GM13976 (cell line): ENCODE results near the gene TPRG1.

Experiments used
- DNase-seq: peaks from one replicate; pipeline ENCODE4 v3.0.0; 2012; ENCODE audit warnings: low spot score
- in situ Hi-C: fragments of 300-500 bp; cut with MboI; formaldehyde crosslinking; loops from one replicate; pipeline ENCODE4 v1.12.0; 2022; ENCODE audit warnings: low sequenced_read_pairs, mixed read lengths, inconsistent platforms; ENCODE audit not compliant: unreplicated experiment
- TF ChIP-seq, protein P1 (sequence below): IDR thresholded peaks from 2 replicates; pipeline ENCODE4 v1.5.1; 2012; ENCODE audit warnings: borderline replicate concordance, mild to moderate bottlenecking; ENCODE audit not compliant: insufficient read depth; ENCODE audit errors: extremely low read depth, missing control alignments, control extremely low read depth

TPRG1 gene

DNA sequence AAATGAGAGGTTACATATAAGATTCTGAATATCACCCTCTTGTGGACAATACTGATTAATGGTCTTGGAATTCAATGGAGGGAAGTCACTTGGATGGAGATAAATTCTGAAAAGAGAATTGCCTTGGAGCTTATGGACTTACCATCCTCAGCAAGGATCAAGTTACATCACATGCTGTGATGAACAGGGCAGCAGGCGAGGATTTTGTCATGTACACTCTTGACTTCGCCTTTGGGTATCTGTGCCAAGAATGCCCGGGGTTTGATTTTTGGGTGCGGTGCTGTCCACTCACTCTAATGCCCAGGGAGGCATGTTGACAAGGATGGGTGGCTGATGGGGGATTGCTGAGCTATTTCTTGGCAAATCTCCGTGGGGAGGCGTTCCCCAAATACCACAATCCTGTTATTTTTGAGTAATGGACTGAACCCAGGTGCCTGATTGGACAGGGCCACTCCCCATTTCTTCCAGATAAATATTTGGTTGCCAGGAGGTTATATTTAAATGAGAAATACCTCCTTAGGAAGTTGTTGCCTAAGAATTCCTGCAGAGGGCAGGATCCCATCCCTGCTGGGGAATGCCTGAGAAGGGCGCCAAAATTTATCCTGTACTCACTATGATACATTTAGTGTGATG is 96.3 kb downstream of the TPRG1 start:
- TF ChIP-seq, protein P1, sequence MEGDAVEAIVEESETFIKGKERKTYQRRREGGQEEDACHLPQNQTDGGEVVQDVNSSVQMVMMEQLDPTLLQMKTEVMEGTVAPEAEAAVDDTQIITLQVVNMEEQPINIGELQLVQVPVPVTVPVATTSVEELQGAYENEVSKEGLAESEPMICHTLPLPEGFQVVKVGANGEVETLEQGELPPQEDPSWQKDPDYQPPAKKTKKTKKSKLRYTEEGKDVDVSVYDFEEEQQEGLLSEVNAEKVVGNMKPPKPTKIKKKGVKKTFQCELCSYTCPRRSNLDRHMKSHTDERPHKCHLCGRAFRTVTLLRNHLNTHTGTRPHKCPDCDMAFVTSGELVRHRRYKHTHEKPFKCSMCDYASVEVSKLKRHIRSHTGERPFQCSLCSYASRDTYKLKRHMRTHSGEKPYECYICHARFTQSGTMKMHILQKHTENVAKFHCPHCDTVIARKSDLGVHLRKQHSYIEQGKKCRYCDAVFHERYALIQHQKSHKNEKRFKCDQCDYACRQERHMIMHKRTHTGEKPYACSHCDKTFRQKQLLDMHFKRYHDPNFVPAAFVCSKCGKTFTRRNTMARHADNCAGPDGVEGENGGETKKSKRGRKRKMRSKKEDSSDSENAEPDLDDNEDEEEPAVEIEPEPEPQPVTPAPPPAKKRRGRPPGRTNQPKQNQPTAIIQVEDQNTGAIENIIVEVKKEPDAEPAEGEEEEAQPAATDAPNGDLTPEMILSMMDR = no peak
- DNase-seq = no peak
- in situ Hi-C loops = no loop called here

DNA sequence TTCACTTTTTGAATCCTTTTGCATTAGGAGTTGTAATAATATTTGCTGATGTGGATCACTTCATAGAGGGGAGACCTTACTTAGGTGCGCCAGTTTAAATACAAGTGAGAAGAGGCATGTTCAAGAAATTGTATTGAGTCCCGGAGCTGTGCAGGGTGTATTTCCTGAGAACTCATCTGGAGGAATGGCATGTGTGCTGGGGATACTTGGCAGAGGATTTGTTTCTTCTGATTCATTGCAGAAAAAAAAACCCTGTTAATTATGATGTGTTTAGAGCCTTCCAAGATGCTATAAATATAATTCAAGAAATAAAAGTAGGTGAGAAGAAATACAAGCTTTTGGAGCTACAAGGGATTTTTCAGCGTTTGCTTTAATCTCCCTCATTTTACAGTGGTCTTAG is 97.6 kb downstream of the TPRG1 start:
- no peak for DNase-seq
- in situ Hi-C loops = no loop called here
- TF ChIP-seq, protein P1 = no peak

DNA sequence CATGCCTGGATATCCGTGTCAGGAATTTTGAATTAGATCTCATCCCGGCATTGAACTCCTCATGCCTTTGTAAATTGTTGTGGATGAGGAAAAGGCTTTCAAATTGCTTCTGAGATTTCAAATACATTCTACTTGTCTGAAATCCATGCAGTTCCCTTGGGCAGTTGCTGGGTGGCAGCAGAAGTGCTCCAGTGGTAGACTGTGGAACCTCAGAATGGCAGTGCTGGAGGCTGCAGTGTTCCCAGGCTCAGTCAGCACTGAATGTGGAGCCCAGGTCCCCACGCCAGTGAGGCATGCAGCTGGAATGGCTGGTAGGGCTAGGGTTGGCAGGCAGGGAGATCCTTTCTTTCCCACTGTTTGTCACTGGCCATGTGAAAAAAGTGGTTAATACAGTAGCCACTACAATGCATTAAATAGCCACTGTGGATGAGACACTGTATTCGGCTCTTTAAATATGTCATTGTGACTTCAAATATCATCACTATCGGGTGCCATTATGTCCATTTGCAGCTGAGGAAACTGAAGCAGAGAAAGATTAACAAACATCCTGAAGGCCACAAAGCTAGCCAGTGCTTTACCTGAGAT is 98.6 kb downstream of the TPRG1 start:
- in situ Hi-C loops = no loop called here
- DNase-seq = no peak
- TF ChIP-seq, protein P1 = peak; percentile 53

DNA sequence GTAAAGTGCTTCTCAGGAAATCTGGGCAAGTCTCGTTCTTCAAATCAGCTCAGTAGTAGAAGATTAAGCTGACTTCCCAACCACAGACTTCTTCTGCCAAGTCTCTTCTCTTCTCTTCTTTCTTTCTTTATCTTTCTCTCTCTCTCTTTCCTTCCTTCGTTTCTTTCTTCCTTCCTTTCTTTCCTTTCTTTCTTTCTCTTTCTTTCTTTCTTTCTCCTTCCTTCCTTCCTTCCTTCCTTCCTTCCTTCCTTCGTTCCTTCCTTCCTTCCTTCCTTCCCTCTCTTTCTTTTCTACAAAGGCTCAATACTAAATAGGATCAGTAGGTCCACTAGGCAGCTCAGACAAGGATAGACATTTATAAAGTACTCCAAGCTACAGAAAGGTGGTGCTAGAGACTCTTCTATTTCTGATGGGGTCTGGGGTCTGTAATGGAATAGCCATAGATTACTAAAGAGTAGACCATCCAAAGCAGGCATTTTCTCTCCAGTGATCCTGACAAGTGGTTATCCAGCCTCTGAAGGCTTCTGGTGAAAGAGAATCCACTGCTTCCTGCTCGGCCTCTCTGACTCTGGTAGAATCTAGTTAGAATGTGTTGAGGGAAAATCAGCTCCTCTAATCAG is 100.8 kb downstream of the TPRG1 start:
- no peak for DNase-seq
- in situ Hi-C loops = no loop called here
- TF ChIP-seq, protein P1 = peak; percentile 27

GRCh38 chr3:189273736-189274135 is 102.0 kb downstream of the TPRG1 start:
- TF ChIP-seq, protein P1 = no peak
- in situ Hi-C loops = no loop called here
- DNase-seq = no peak

DNA sequence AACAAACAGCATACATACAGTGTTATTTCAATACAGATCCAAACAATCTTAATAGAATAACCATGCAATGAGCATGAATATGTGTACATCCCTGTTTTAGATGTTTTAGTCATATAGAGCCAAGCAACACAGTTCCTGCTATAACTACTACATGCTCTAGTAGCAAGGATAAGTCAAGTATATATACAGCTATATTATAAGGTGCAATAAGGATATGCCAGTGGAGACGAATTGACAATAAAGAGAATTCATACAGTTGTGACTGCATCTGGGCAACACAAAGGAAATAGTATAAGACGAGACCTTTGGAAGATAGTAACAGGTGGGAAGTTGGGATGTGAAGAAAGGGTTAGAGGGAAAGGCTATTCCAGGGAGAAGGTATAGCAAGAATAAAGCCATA is 103.4 kb downstream of the TPRG1 start:
- TF ChIP-seq, protein P1 = no peak
- DNase-seq = no peak
- in situ Hi-C loops = loop anchor here (5.0 kb wide), 1 partner anchor 672 kb away; no protein-coding TSS in a partner anchor
